GM19328 (cell line): ENCODE data around the gene PTP4A2.
"Not testable (repeated sequence)": the region's sequence is repeated elsewhere in the genome, so short reads cannot be mapped to it uniquely, and the experiment has no call there.

Source experiments
- ATAC-seq: cut with Tn5 transposase; IDR thresholded peaks from one replicate; pipeline ENCODE4 v1.9.1; 2021; ENCODE audit warnings: mild to moderate bottlenecking, moderate library complexity; ENCODE audit not compliant: unreplicated experiment

Gene PTP4A2

DNA sequence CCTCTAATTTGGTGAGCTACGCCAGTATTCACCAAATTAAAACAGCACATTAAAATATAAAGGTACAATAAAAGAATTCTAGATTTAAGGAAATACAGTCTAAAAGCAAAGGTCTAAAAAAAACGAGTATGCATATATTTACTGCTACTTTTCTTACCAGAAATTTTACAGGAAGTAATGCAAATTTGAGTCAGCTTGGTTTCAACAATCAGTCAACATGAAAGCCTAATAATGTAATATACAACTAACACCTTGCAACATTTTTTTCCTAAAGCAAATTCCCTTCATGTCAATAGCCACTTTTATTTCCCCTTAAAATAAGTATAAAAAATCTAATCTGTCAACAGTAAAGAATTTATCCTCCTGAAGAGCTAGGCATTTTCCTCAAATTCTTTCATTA is 11.9 kb downstream of the PTP4A2 start:
- ATAC-seq = no peak

DNA sequence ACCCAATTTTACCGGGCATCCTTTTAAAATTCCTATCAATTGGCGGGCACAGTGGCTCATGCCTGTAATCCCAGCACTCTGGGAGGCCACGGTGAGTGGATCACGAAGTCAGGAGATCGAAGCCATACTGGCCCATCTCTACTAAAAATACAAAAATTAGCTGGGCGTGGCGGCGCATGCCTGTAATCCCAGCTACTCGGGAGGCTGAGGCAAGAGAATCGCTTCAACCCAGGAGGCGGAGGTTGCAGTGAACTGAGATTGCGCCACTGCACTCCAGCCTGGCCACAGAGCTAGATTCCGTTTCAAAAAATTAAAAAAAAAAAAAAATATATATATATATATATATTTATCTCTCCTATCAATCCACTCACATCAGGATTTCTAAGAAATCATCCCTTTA is 12.3 kb downstream of the PTP4A2 start:
- ATAC-seq = not testable (repeated sequence)

DNA sequence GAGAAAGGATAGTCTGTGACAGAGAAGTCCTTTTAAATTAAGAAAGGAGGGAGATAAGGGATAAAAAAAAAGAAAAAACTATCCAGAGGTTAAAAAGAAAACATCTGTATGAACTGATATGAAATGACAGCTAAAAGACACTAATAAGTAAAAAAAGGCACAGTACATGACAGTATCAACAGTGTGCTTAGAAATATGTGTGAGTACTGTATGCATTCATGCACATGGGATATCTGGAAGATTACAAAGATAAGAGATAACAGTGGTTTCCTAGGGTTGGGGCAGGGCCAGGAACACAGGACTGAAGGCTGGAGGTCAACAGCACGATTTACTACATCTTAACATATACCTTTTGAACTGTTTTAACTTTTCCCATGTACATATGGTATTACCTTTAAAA is 13.3 kb downstream of the PTP4A2 start:
- no peak for ATAC-seq

DNA sequence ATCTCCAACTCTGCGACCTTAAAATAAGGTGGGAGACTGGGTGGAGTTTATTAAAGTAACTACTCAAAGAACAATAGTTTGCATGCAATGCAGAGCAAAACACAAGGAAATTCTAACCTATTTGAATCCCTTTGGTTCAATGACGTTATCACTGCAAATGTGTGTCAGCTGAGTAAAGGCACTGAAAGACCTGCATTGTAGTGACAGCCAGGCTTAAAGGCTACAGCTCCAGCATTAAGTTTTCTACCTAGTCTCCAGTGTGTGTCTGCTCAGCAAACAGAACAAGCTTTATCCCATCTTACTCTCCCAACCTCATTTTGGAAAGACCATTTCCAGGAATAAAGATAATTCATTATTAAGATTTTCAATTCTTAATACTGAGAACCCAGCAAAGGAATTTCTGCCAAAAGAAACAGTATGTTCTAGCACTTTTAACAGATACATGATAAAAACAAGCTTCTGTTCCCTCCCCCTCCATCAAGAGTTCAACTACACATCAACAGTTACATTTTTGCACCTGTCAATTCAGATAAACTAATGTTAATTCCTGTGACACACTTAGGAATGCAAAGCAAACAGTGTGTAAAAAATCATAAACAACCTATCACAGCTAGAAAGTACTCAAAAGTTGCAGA is 14.2 kb downstream of the PTP4A2 start:
- no peak for ATAC-seq

DNA sequence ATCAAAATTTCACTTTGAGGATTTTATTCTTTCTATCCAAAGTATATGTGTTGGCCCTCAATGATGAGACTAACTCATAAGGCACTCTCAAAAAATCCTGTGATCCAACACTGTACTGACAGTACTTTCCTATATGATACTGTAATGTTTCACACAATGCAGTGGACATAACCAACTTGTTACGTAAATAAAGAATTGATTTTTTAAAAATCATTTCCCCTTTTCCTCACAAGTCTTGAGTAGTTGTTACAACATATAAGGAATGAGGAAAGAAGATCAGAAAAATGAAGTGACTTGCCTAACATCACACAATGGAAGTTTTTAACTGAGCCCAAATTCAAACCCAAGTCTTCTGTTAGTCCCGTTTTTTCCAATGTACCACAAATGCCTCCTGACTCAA is 17.2 kb downstream of the PTP4A2 start:
- no peak for ATAC-seq

DNA sequence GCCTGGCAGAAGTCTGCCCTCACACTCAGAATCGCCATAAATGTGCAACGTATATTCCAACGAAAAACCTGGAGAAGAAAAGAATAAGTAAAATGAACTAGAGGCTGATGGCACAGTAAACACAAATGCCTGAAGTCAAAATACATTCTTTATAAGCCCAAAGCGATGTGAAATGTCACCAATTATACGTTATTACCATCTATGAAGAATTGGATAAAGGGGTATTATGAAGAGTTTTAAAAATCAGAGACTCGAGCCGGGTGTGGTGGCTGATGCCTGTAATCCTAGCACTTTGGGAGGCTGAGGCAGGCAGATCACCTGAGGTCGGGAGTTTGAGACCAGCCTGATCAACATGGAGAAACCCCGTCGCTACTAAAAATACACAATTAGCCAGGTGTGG is 18.6 kb downstream of the PTP4A2 start:
- ATAC-seq = no peak

DNA sequence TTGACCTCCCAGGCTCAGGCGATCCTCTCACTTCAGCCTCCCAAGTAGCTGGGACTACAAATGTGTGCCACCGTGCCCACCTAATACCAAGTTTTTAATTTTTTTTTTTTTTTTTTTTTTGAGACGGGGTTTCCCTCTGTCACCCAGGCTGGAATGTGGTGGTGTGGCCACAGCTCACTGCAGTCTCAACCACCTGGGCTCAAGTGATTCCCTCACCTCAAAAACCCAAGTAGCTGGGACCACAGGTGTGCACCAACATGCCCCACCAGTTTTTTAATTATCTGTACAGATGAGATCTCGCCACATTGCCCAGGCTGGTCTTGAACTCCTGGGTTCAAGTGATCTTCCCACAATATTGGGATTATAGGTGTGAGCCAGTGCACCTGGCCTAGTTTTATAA is 22.7 kb downstream of the PTP4A2 start:
- no peak for ATAC-seq

DNA sequence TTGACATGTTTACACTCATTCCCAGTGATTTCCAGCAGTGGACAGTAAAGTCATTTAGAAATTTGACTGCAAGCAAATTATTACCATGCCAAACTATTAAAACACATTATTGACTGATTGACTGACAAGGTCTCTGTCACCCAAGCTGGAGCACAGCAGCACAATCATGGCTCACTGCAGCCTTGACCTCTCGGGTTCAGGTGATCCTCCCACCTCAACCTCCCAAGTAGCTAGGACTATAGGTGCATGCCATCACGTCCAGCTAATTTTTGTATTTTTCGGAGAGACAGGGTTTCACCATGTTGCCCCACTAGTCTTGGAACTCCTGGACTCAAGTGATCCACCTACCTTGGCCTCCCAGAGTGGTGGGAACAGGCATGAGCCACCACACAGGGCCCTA is 24.2 kb downstream of the PTP4A2 start:
- no peak for ATAC-seq

DNA sequence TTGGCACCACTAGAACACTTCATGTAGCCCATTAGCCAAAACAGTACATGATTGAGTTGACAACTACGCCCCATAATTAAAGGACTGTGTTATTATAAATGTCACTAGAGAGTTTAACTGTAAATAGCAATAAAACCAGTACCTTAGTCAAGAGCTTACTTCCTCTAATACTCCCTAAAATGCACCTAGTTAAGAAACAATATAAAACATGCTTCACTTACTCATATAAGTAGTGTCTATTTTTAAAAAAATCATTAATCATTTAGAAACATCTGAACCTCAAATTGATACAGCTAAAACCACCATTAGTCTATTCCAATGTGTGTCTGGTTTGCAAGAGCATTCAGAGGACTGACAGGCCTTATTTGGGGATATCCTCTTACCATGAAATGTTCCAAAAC is 25.3 kb downstream of the PTP4A2 start:
- no peak for ATAC-seq

DNA sequence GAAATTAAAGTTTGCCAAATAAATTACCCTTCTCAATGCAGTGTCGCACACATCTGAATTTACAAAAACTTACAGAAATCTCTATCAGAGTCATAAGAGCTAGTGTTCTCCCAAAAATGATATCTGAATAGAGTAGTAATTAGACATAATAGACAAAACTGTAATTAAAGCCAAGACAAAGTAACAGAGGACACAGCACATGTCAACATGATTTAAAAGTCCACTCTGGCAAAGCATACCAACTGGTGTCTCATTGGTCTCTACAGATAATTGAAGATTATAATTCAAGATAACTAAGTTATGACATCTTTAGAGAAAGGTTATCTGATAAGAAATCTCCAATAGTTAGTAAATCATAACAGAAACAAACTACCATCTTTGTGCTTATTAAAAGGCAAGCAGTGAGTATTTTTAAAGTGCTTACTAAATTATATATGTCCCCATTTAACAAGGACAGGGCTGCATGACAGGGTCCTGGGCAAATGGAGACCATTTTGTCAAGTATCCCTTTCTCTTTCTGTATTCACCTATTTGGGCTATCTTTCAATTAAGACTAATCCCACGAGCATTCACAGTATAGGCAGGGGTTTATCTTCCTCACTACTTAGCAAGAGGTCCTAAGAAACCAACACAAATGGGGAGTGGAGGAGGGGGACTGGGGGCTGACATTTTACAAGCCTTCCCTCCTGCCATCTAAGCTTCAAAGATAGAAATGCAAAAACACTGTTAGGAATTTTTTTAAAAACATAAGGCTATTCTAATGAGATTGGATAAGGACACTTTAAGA is 26.0 kb downstream of the PTP4A2 start:
- ATAC-seq = no peak

DNA sequence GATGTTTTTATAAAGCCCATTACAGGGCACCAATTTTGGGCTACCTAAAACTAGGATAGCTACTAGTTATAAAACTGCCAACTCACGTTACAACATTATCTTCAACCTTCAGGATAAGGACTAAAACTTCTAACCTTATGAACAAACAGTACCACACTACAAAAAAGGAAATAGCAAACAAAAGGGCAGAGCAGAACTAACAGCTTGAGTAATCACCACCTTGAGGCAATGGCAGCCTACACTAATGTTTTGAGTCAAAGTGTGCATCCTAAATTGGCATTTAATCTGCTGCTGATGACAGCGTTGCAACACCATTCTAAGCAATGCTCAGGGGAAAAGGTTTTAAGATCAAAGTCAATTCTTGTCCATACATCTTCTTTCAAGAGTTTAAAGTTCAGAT is 27.2 kb downstream of the PTP4A2 start:
- no peak for ATAC-seq

DNA sequence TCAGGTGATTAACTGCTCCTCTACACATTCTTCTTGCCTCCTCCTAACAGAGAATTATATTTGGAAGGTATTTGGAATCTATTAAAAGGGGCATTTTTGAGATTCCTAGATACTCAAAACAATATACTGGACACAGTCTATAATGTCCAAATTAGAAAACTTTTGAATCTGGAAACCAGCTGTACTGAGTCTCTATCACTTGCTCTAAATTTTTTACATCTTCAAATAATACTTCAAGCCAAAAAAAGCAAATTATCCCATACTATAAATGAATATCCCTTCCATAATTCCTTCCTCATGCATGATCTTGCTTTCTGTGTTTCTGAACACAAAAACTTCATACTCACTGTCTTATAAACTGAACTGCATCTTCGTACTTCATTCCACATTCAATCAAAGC is 28.5 kb downstream of the PTP4A2 start:
- ATAC-seq = no peak

DNA sequence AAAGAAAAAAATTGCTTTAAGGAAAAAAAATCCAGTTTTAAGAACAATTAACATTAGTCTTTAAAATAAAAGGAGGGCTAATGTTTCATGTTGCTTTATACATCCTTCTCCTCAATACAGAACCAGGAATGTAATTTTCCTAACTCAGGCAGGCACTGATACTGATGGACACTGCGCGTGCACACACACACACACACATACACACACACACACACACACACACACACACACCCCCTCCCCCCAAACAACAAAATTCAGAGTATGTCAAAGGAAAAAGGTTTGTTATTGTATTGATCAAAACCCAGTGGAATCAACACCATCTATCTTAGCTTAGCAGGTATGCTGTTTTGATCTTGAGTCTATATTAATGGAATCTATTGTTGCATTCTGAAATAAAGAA is 31.6 kb downstream of the PTP4A2 start:
- ATAC-seq = no peak

DNA sequence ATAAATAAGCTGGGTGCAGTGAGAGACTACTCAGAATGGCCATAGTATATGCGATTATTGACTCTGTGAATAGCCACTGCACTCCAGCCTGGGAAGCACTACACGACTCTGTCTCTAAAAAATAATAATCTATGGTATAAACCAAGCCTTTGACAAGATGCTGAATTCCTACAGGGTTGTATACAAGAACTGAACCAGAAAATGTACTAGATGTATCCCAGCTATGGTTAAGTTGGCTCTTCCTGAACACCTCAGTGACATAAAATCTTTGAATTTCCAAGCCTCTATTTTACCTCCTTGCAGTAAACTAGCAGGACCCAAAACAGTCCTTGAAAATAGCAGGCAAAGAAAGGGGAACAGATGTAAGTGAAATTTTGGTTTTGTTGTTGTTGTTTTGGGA is 32.5 kb downstream of the PTP4A2 start:
- no peak for ATAC-seq

DNA sequence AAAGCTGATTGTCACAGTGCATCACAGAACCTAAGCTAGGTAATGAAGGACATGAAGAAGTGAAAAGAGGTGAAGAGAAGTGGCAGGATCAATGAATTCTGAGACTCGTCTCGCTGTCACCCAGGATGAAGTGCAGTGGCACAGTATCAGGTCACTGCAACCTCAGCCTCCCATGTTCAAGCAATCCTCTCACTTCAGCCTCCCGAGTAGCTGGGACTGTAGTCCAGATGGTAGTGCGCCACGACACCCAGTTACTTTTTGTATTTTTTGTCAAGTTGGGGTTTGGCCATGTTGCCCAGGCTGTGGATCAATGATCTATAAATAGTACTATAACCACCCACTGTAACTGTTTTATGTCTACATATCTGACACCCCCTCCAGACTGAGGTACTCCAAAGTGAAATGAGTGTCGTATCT is 33.1 kb downstream of the PTP4A2 start:
- no peak for ATAC-seq

DNA sequence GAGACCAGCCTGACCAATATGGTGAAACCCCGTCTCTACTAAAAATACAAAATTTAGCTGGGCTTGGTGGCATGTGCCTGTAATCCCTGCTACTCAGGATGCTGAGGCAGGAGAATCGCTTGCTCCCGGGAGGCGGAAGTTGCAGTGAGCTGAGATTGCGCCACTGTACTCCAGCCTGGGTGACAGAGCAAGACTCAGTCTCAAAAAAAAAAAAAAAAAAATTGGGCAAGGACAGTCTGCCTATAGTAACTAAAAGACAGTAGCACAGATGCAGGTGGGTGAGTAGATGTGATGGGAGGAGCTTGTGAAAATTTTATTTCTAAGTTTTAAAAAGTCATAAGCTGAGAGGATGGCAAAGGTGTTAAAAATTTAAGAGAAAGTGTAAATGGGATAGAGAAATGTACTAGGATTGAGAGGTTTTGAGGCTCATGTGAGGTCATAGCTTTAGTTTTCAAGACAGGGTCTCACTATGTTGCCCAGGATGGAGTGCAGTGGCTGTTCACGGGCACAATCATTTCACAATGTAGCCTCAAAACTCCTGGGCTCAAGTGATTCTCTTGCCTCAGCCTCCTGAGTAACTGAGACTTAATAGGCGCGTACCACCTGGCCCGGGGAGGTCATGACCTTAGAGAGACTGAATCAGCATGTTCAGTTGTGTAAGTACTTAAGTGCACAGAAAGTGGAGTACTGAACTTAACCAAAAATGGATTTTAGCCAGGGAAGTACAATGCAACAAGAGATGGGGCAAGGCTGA is 33.7 kb downstream of the PTP4A2 start:
- no peak for ATAC-seq

DNA sequence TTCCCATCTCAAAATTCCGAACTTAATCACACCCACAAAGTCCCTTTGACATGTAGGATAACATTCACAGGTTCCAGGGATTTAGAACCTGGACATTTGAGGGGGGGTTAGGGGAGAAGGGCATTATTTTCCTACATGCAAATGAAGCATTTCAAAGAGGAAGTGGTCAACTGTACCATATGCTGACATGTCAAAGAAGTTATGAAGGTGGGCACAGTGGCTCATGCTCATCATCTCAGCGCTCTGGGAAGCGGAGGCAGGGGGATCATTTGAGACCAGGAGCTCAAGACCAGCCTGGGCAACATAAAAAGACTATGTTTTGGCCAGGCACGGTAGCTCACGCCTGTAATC is 35.7 kb downstream of the PTP4A2 start:
- no peak for ATAC-seq

DNA sequence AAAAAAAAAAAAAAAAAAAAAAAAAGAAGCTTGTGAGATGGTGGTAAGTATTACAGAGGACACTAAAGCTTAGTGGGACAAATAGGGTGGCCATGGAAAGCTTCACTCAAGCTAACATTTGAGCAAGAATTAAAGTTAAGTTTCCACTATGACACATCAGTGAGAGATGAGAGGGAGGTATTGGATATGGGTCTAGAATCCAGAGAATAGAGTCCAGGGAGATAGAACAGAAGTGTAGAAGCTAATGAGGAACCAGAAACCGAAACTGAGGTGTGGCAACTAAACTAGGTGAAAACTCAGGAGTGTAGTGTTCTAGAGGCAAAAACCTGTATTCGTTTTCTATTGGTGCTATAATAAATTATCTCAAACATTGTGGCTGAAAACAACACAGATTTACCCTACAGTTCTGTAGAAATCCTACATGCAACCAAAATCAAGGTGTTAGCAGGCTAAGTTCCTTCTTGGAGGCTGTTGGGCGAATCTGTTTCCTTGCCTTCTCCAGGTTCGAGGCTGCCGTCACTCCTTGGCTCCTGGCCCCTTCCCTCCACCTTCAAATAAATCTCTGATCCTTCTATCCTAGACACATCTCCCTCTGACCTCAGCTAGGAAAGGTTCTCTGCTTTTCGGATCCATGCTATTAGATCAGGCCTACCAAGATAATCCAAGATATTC is 36.2 kb downstream of the PTP4A2 start:
- no peak for ATAC-seq

DNA sequence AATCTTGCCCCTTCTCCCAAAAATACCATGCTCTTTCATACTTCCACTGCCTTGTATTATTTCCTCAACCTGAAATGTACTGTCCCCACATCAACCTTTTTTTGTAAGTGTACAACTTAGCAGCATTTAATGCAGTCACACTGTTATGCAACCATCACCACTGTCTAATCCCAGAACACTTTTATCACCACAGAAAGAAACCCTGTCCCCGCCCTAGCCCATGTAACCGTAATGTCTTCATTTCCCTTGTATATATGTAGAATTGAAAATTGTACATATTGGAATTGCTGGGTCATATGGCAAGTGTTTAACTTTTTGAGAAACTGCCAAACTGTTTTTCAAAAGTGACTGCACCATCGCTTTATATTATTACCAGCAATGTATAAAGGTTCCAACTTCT is 37.4 kb downstream of the PTP4A2 start:
- ATAC-seq = no peak

DNA sequence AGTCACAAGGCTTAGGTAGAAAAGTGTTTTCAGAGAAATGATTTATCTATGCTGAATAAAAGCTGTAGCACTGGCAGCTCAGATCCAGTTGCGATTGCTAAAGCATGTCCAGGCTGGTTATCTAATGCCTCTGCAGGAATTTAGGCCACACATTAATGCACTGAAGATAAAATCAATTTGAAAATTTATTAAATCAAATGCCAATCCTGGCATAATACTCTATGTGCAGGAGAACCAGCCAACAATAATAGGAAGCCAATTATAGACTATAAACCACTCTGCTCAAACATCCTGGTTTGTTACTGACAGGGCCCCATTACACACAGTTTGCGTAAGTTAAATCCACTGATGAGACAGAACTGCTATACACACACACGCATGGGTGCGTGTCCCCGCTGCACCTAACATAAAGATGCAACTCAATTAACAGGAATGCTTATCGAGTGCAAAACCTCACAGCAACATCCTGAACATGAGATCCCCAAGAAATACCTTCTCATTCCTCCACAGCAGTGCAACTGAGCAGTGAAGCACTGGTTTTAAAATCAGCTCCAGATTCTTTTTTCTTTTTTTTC is 40.6 kb downstream of the PTP4A2 start:
- no peak for ATAC-seq

DNA sequence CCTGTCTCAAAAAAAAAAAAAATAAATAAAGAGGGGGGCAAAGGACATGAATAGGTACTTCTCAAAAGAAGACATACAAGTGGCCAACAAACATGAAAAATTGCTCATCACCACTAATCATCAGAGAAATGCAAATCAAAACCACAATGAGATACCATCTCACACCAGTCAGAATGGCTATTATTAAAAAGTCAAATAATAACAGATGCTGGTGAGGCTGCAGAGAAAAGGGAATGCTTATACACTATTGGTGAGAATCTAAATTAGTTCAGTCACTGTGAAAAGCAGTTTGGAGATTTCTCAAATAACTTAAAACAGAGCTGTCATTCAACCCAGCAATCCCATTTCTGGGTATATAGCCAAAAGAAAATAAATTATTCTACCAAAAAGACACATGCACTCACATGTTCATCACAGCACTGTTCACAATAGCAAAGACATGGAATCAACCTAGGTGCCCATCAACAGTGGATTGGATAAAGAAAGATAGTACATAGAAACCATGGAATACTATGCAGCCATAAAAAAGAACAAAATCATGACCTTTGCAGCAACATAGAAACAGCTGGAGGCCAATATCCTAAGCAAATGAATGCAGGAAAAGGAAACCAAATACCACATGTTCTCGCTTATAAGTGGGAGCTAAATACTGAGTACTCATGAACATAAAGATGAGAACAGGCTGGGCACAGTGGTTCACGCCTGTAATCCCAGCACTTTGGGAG is 42.5 kb downstream of the PTP4A2 start:
- ATAC-seq = not testable (repeated sequence)
